Thoracic aorta (tissue), 2 donors: ENCODE data around the gene KRABD2.
"Not testable (repeated sequence)": the region's sequence is repeated elsewhere in the genome, so short reads cannot be mapped to it uniquely, and the experiment has no call there.

Experiments
- ATAC-seq: fragments of 150-250 bp; one replicate; pipeline ENCODE4 v1.8.0; 2017; ENCODE audit warnings: low read depth; ENCODE audit not compliant: insufficient number of reproducible peaks, low FRiP score
- DNase-seq: peaks from one replicate; pipeline ENCODE4 v3.0.0-alpha.2; 2020; ENCODE audit warnings: low spot score
- H3K27ac ChIP-seq, 2 donors: fragments of 200-600 bp; sonication (generic); 1 replicate in 1 of 2; 2 replicates in 1 of 2; pipeline ENCODE4 v1.5.1; 2016; ENCODE audit warnings: mild to moderate bottlenecking in 2 of 2, moderate library complexity in 2 of 2
- H3K27me3 ChIP-seq: fragments of 200-600 bp; sonication (generic); replicated peaks from 2 replicates; pipeline ENCODE4 v1.6.0; 2016; ENCODE audit warnings: mild to moderate bottlenecking; ENCODE audit not compliant: insufficient read depth
- H3K36me3 ChIP-seq: fragments of 200-600 bp; sonication (generic); one replicate; pipeline ENCODE4 v1.5.1; 2016
- H3K4me1 ChIP-seq, 2 donors: fragments of 200-600 bp; sonication (generic); 1 replicate in 1 of 2; 2 replicates in 1 of 2; pipeline versions ENCODE4 v1.5.1 to v1.6.0; 2016; ENCODE audit warnings: low read depth in 2 of 2, mild to moderate bottlenecking in 1 of 2; ENCODE audit not compliant: control insufficient read depth in 1 of 2
- H3K4me3 ChIP-seq: fragments of 200-600 bp; sonication (generic); 2 replicates; pipeline ENCODE4 v1.5.1; 2016; ENCODE audit warnings: mild to moderate bottlenecking
- H3K9me3 ChIP-seq: fragments of 200-600 bp; sonication (generic); 2 replicates; pipeline ENCODE4 v1.5.1; 2016
- CTCF ChIP-seq: fragments of 200-600 bp; sonication (generic); IDR thresholded peaks from one replicate; pipeline ENCODE4 v1.5.1; 2019; ENCODE audit warnings: antibody characterized with exemption

The KRABD2 gene

GRCh38 chr17:8377422-8377821, 918 bp upstream of the KRABD2 start:
- H3K27me3 ChIP-seq: no peaks in the 10 kb centered on the region
- H3K4me1 ChIP-seq: peaks cover 14 to 37% of the 10 kb centered on the region in 2 donors
- H3K36me3 ChIP-seq: peaks cover 28% of the 10 kb centered on the region
- no peaks in the 10 kb centered on the region for H3K9me3 ChIP-seq
- ATAC-seq: no peak
- no peak overlapping the region for H3K4me3 ChIP-seq
- DNase-seq: no peak
- no peak overlapping the region for H3K27ac ChIP-seq
- no peak for TF ChIP-seq CTCF

- Histone ChIP-seq H3K4me3 (peak overlapping the region; percentile 84), H3K36me3 (peaks cover 24% of the 10 kb centered on the region), H3K9me3 (no peaks in the 10 kb centered on the region), H3K27ac (peak overlapping the region; percentile 64 to 69), H3K27me3 (no peaks in the 10 kb centered on the region), H3K4me1 (peaks cover 7 to 20% of the 10 kb centered on the region in 2 donors)
- DNase-seq: no peak
- TF ChIP-seq CTCF: no peak
- ATAC-seq: no peak
Measured at GRCh38 chr17:8375738-8376259, 705 bp downstream of the KRABD2 start.

DNA sequence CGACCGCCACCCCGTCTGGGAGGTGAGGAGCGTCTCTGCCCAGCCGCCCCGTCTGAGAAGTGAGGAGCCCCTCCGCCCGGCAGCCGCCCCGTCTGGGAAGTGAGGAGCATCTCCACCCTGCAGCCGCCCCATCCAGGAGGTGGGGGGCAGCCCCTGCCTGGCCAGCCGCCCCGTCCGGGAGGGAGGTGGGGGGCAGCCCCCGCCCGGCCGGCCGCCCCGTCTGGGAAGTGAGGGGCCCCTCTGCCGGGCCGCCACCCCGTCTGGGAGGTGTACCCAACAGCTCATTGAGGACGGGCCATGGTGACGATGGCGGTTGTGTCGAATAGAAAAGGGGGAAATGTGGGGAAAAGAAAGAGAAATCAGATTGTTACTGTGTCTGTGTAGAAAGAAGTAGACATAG, 2.6 kb downstream of the KRABD2 start:
- ATAC-seq, DNase-seq, H3K27me3 ChIP-seq: not testable (repeated sequence)

GRCh38 chr17:8372422-8372821, 4.1 kb downstream of the KRABD2 start:
- no peak for TF ChIP-seq CTCF
- ATAC-seq: no peak
- no peaks in the 10 kb centered on the region for H3K27me3 ChIP-seq
- no peaks in the 10 kb centered on the region for H3K9me3 ChIP-seq
- no peak overlapping the region for H3K4me3 ChIP-seq
- peaks cover 7 to 11% of the 10 kb centered on the region in 2 donors for H3K4me1 ChIP-seq
- H3K36me3 ChIP-seq: peaks cover 13% of the 10 kb centered on the region
- no peak for DNase-seq
- H3K27ac ChIP-seq: no peak overlapping the region

More for the DNA sequence above, 2.6 kb downstream of the KRABD2 start:
- H3K4me3 ChIP-seq, H3K9me3 ChIP-seq, H3K27ac ChIP-seq: not testable (repeated sequence)
- peaks cover 20% of the 10 kb centered on the region for H3K36me3 ChIP-seq
- H3K4me1 ChIP-seq: peaks cover 7 to 11% of the 10 kb centered on the region in 2 donors

GRCh38 chr17:8371786-8372185, 4.7 kb downstream of the KRABD2 start:
- Histone ChIP-seq H3K9me3 (no peaks in the 10 kb centered on the region), H3K27me3 (no peaks in the 10 kb centered on the region), H3K36me3 (peaks cover 13% of the 10 kb centered on the region), H3K4me3 (no peak overlapping the region), H3K4me1 (peaks cover 7 to 11% of the 10 kb centered on the region in 2 donors), H3K27ac (no peak overlapping the region)
- ATAC-seq (no peak), DNase-seq (no peak)
- no peak for TF ChIP-seq CTCF

GRCh38 chr17:8369944-8370343, 6.6 kb downstream of the KRABD2 start:
- Histone ChIP-seq H3K4me3 (no peak overlapping the region), H3K36me3 (peaks cover 13% of the 10 kb centered on the region), H3K4me1 (no peaks in the 10 kb centered on the region), H3K27me3 (no peaks in the 10 kb centered on the region), H3K9me3 (no peaks in the 10 kb centered on the region), H3K27ac (no peak overlapping the region)
- ATAC-seq (no peak), DNase-seq (no peak)
- TF ChIP-seq CTCF: no peak
